HepG2 (cell line): ENCODE data around the gene TMEM38B. TPM values are rescaled to one million over a fixed set of nuclear protein-coding genes. Genes with fewer than 3 reads are reported as not detected.
A peak's percentile ranks its signal among the peaks of the same experiment; 100 is the strongest.

Experiments
- HDAC6 ChIP-seq: fragments of 200-600 bp; sonication (generic); IDR thresholded peaks from 2 replicates; pipeline ENCODE4 v1.7.0; 2017; ENCODE audit warnings: mild to moderate bottlenecking, antibody characterized with exemption, low read length, low read depth
- HES4 ChIP-seq: sonication (generic); formaldehyde crosslinking; IDR thresholded peaks from 2 replicates; pipeline ENCODE4 v1.9.0; 2021; ENCODE audit warnings: mild to moderate bottlenecking, missing genetic modification reagents, borderline replicate concordance
- KDM4B ChIP-seq: sonication (generic); formaldehyde crosslinking; IDR thresholded peaks from 2 replicates; pipeline ENCODE4 v1.4.0; 2020; ENCODE audit warnings: missing genetic modification reagents
- NKX3-1 ChIP-seq: sonication (generic); formaldehyde crosslinking; IDR thresholded peaks from 2 replicates; pipeline ENCODE4 v1.5.0; 2020; ENCODE audit warnings: missing genetic modification reagents
- REL ChIP-seq: sonication (generic); formaldehyde crosslinking; conservative IDR thresholded peaks from 2 replicates; pipeline ENCODE4 v1.8.0; 2022; ENCODE audit warnings: mild to moderate bottlenecking, missing genetic modification reagents, moderate library complexity
- TEAD2 ChIP-seq: sonication (generic); formaldehyde crosslinking; IDR thresholded peaks from 2 replicates; pipeline ENCODE4 v1.9.0; 2021; ENCODE audit warnings: missing genetic modification reagents
- YEATS2 ChIP-seq: sonication (generic); formaldehyde crosslinking; IDR thresholded peaks from 2 replicates; pipeline ENCODE4 v1.4.0; 2020; ENCODE audit warnings: missing genetic modification reagents, borderline replicate concordance
- ZNF251 ChIP-seq: sonication (generic); formaldehyde crosslinking; IDR thresholded peaks from 2 replicates; pipeline ENCODE4 v1.9.0; 2021; ENCODE audit warnings: mild to moderate bottlenecking, missing genetic modification reagents
- ZNF501 ChIP-seq: sonication (generic); formaldehyde crosslinking; IDR thresholded peaks from 2 replicates; pipeline ENCODE4 v1.5.1; 2020; ENCODE audit warnings: mild to moderate bottlenecking, moderate library complexity, missing genetic modification reagents
- ZNF607 ChIP-seq: sonication (generic); formaldehyde crosslinking; IDR thresholded peaks from 2 replicates; pipeline ENCODE4 v1.5.1; 2020; ENCODE audit warnings: missing genetic modification reagents, mild to moderate bottlenecking, borderline replicate concordance
- ZNF792 ChIP-seq: IDR thresholded peaks from 2 replicates; pipeline ENCODE4 v1.6.1; 2016
- ZNF816 ChIP-seq: sonication (generic); formaldehyde crosslinking; IDR thresholded peaks from 2 replicates; pipeline ENCODE4 v1.8.0; 2022; ENCODE audit warnings: missing genetic modification reagents, mild to moderate bottlenecking, borderline replicate concordance
- polyA plus RNA-seq, 8 experiments: library from polyadenylated mRNA; depleted of rRNA in 3 of 8; stranded (reverse) in 7 of 8; unstranded in 1 of 8; fragments of >200 nt; fragmentation: Illumina TruSeq in 4 of 8; extraction: Trizol in 4 of 8; gene quantifications; 2 replicates each; pipeline versions ENCODE4 v1.2.1 to v1.2.3, GENCODE V29; 2011 to 2016; ENCODE audit warnings: low read depth in 4 of 8, missing spikeins in 1 of 8, mixed read lengths in 1 of 8; ENCODE audit not compliant: insufficient read depth in 1 of 8
- total RNA-seq, 5 experiments: library from RNA; depleted of rRNA; stranded (reverse); fragments of >200 nt; fragmentation: Illumina TruSeq; extraction: Trizol; gene quantifications; 2 replicates each; pipeline ENCODE4 v1.2.3, GENCODE V29; 2016; ENCODE audit warnings: low read depth in 1 of 5
- TF ChIP-seq, protein P1 (sequence below): IDR thresholded peaks from 2 replicates; pipeline ENCODE4 v1.6.1; 2016; ENCODE audit warnings: low read depth
- TF ChIP-seq, protein P2 (sequence below): sonication (generic); formaldehyde crosslinking; IDR thresholded peaks from 2 replicates; pipeline ENCODE4 v1.5.0; 2020; ENCODE audit warnings: mild to moderate bottlenecking, missing genetic modification reagents
- TF ChIP-seq, protein P3 (sequence below): sonication (generic); formaldehyde crosslinking; IDR thresholded peaks from 2 replicates; pipeline ENCODE4 v1.4.0; 2020; ENCODE audit warnings: missing genetic modification reagents
- TF ChIP-seq, protein P4 (sequence below): IDR thresholded peaks from 2 replicates; pipeline ENCODE4 v1.6.1; 2012; ENCODE audit warnings: low read length, improper control_type of control experiment
- TF ChIP-seq, protein P5 (sequence below): sonication (generic); formaldehyde crosslinking; IDR thresholded peaks from 2 replicates; pipeline ENCODE4 v1.8.0; 2022; ENCODE audit warnings: missing genetic modification reagents, mild to moderate bottlenecking, borderline replicate concordance
- TF ChIP-seq, protein P6 (sequence below): sonication (generic); formaldehyde crosslinking; IDR thresholded peaks from 2 replicates; pipeline ENCODE4 v1.4.0; 2020; ENCODE audit warnings: mild to moderate bottlenecking, missing genetic modification reagents

Gene TMEM38B
- total and polyA plus RNA-seq, 2 of the 13 experiments (the other 11 are each of a cell fraction or from before 2014, with no cell fraction given), result 13.4 to 32.4 TPM

DNA sequence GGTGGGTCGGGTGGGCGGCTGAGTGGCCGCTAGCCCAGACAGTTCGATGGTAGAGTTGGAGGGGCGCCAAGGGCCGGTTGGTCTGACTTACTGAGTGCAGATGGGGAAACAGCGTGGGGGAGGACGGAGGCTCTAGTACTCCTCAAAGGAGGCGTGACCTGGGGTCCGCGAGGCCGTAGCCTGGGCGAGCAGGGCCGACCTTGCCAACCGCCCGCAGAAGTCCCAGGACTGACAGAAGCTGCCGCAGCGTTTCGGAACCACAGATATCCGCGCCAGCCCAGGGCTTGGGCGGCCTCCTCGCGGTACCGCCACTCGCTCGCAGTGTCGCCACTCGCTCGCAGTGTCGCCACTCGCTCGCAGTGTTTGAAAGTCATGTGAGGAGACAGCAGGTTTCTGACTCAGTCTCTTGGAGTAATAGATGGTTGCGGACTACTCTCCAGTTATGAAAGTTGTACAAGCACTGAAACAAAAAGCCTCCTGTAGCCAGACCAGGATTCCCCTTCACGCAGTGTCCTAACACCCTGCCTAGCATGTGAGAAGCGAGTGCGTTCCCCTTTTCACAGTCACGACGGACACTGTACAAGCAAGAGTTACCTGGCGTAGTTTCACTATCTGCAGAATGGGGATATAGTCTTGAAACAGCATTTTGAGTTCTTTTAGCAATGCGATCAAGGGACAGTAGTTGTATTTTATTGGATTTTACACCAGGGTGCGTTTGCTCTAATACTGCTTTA lies 674 bp downstream of the TMEM38B start (continued):
- TF ChIP-seq ZNF792 (CRISPR knock-in tag), result no peak
- no peak for TF ChIP-seq HDAC6
- no peak; the same call in 1 of the 2 replicates for TF ChIP-seq ZNF607
- TF ChIP-seq YEATS2, result no peak
- TF ChIP-seq TEAD2 (CRISPR knock-in tag), result no peak
- TF ChIP-seq HES4 (CRISPR knock-in tag), result peak; percentile 50; the same call in 1 of the 2 replicates
- TF ChIP-seq NKX3-1 (CRISPR knock-in tag), result 0 out of 2 replicates have a peak, but pooled peaks have one; percentile 59
- TF ChIP-seq, protein P1, sequence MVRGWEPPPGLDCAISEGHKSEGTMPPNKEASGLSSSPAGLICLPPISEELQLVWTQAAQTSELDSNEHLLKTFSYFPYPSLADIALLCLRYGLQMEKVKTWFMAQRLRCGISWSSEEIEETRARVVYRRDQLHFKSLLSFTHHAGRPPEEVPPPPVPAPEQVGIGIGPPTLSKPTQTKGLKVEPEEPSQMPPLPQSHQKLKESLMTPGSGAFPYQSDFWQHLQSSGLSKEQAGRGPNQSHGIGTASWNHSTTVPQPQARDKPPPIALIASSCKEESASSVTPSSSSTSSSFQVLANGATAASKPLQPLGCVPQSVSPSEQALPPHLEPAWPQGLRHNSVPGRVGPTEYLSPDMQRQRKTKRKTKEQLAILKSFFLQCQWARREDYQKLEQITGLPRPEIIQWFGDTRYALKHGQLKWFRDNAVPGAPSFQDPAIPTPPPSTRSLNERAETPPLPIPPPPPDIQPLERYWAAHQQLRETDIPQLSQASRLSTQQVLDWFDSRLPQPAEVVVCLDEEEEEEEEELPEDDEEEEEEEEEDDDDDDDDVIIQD (CRISPR knock-in tag), result no peak
- no peak for TF ChIP-seq REL (CRISPR knock-in tag)
- TF ChIP-seq, protein P2, sequence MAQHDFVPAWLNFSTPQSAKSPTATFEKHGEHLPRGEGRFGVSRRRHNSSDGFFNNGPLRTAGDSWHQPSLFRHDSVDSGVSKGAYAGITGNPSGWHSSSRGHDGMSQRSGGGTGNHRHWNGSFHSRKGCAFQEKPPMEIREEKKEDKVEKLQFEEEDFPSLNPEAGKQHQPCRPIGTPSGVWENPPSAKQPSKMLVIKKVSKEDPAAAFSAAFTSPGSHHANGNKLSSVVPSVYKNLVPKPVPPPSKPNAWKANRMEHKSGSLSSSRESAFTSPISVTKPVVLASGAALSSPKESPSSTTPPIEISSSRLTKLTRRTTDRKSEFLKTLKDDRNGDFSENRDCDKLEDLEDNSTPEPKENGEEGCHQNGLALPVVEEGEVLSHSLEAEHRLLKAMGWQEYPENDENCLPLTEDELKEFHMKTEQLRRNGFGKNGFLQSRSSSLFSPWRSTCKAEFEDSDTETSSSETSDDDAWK (CRISPR knock-in tag), result no peak
- no peak; the same call in 1 of the 2 replicates for TF ChIP-seq ZNF501 (CRISPR knock-in tag)
- TF ChIP-seq, protein P3, sequence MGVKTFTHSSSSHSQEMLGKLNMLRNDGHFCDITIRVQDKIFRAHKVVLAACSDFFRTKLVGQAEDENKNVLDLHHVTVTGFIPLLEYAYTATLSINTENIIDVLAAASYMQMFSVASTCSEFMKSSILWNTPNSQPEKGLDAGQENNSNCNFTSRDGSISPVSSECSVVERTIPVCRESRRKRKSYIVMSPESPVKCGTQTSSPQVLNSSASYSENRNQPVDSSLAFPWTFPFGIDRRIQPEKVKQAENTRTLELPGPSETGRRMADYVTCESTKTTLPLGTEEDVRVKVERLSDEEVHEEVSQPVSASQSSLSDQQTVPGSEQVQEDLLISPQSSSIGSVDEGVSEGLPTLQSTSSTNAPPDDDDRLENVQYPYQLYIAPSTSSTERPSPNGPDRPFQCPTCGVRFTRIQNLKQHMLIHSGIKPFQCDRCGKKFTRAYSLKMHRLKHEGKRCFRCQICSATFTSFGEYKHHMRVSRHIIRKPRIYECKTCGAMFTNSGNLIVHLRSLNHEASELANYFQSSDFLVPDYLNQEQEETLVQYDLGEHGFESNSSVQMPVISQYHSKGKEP, result no peak
- TF ChIP-seq, protein P4, sequence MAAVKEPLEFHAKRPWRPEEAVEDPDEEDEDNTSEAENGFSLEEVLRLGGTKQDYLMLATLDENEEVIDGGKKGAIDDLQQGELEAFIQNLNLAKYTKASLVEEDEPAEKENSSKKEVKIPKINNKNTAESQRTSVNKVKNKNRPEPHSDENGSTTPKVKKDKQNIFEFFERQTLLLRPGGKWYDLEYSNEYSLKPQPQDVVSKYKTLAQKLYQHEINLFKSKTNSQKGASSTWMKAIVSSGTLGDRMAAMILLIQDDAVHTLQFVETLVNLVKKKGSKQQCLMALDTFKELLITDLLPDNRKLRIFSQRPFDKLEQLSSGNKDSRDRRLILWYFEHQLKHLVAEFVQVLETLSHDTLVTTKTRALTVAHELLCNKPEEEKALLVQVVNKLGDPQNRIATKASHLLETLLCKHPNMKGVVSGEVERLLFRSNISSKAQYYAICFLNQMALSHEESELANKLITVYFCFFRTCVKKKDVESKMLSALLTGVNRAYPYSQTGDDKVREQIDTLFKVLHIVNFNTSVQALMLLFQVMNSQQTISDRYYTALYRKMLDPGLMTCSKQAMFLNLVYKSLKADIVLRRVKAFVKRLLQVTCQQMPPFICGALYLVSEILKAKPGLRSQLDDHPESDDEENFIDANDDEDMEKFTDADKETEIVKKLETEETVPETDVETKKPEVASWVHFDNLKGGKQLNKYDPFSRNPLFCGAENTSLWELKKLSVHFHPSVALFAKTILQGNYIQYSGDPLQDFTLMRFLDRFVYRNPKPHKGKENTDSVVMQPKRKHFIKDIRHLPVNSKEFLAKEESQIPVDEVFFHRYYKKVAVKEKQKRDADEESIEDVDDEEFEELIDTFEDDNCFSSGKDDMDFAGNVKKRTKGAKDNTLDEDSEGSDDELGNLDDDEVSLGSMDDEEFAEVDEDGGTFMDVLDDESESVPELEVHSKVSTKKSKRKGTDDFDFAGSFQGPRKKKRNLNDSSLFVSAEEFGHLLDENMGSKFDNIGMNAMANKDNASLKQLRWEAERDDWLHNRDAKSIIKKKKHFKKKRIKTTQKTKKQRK, result no peak
- TF ChIP-seq ZNF816 (CRISPR knock-in tag), result peak; percentile 52; the same call in 1 of the 2 replicates
- TF ChIP-seq KDM4B (CRISPR knock-in tag), result no peak
- TF ChIP-seq, protein P5, sequence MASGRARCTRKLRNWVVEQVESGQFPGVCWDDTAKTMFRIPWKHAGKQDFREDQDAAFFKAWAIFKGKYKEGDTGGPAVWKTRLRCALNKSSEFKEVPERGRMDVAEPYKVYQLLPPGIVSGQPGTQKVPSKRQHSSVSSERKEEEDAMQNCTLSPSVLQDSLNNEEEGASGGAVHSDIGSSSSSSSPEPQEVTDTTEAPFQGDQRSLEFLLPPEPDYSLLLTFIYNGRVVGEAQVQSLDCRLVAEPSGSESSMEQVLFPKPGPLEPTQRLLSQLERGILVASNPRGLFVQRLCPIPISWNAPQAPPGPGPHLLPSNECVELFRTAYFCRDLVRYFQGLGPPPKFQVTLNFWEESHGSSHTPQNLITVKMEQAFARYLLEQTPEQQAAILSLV (CRISPR knock-in tag), result 0 out of 2 replicates have a peak, but pooled peaks have one; percentile 52
- no peak for TF ChIP-seq ZNF251 (CRISPR knock-in tag)
- TF ChIP-seq, protein P6, sequence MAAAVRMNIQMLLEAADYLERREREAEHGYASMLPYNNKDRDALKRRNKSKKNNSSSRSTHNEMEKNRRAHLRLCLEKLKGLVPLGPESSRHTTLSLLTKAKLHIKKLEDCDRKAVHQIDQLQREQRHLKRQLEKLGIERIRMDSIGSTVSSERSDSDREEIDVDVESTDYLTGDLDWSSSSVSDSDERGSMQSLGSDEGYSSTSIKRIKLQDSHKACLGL, result no peak
